Spleen (tissue), 7 donors: ENCODE measurements around the gene CAVIN4.

Experiments used
- POLR2A ChIP-seq, 3 donors: fragments of 450-650 bp; IDR thresholded peaks; one replicate each; pipeline ENCODE4 v1.5.1; 2017; ENCODE audit warnings: antibody characterized with exemption in 3 of 3, mild to moderate bottlenecking in 1 of 3
- POLR2AphosphoS5 ChIP-seq, 3 donors: sonication (generic); formaldehyde crosslinking; IDR thresholded peaks; one replicate each; pipeline ENCODE4 v1.5.1; 2017; ENCODE audit warnings: antibody characterized with exemption in 3 of 3
- TF ChIP-seq, protein P1 (sequence below), 11 experiments: fragments of 200-600 bp in 7 of 11; fragments of 450-650 bp in 4 of 11; sonication (generic) in 4 of 11; IDR thresholded peaks in 8 of 11; conservative IDR thresholded peaks in 3 of 11; 1 replicate in 7 of 11; 2 replicates in 4 of 11; pipeline versions ENCODE4 v1.4.0 to v1.8.0; 2016 to 2021; ENCODE audit warnings: antibody characterized with exemption in 11 of 11, inconsistent platforms in 4 of 11, mild to moderate bottlenecking in 1 of 11
- donor health status: DM: no; HTN: no; CAD: no; lungs with moderate emphysema.
- donor health status: DM: no; HTN: no; CAD: no.
- donor health status: DM: no; HTN: no; CAD: no.

DNA sequence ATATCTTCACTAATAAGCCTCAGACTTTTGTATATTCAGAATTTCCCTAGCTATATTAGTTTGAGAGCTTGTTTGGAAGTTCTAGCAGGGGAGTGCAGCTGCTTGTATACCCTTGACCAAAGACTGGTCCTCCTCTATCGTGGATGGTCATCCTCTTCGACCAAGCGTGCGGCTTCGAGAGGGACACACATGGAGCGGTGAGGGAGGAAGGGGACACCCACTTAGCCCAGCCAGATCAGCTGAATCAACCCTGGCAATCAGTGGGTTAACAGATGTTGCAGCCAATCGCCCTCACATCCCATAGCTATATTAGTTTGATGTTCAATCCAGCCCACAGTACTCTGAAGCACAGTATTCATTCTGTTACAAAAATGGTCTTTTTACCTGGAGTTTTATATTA, 3.2 kb downstream of the CAVIN4 start:
- TF ChIP-seq, protein P1, sequence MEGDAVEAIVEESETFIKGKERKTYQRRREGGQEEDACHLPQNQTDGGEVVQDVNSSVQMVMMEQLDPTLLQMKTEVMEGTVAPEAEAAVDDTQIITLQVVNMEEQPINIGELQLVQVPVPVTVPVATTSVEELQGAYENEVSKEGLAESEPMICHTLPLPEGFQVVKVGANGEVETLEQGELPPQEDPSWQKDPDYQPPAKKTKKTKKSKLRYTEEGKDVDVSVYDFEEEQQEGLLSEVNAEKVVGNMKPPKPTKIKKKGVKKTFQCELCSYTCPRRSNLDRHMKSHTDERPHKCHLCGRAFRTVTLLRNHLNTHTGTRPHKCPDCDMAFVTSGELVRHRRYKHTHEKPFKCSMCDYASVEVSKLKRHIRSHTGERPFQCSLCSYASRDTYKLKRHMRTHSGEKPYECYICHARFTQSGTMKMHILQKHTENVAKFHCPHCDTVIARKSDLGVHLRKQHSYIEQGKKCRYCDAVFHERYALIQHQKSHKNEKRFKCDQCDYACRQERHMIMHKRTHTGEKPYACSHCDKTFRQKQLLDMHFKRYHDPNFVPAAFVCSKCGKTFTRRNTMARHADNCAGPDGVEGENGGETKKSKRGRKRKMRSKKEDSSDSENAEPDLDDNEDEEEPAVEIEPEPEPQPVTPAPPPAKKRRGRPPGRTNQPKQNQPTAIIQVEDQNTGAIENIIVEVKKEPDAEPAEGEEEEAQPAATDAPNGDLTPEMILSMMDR (IDR thresholded peaks at IDR 0.05 in 8 of 11, conservative IDR thresholded peaks at IDR 0.05 in 3 of 11), result no peak
- TF ChIP-seq POLR2A (IDR thresholded peaks at IDR 0.05), result no peak
- no peak for TF ChIP-seq POLR2AphosphoS5 (IDR thresholded peaks at IDR 0.05)
